T-helper 17 cell (primary cell): ENCODE results near the gene CHKA. TPM values are rescaled to one million over a fixed set of nuclear protein-coding genes. Genes with fewer than 3 reads are reported as not detected.
A peak's percentile ranks its signal among the peaks of the same experiment; 100 is the strongest.

ENCODE experiments used
- ATAC-seq: fragments of 150-1000 bp; cut with Tn5 transposase; 2 replicates; pipeline ENCODE4 v1.10.0; 2021; ENCODE audit warnings: mild to moderate bottlenecking, moderate library complexity
- DNase-seq, 3 donors: peaks; one replicate each; pipeline versions ENCODE4 v3.0.0 to v3.0.0-alpha.2; 2020 to 2021
- H3K9me3 ChIP-seq: one replicate; pipeline ENCODE4 v1.7.0; 2013; ENCODE audit warnings: low read length, mild to moderate bottlenecking; ENCODE audit not compliant: control insufficient read depth, poor library complexity, severe bottlenecking
- H3K27ac Mint-ChIP-seq: one replicate; pipeline ENCODE4 v1.8.0; 2022; ENCODE audit warnings: mild to moderate bottlenecking, moderate library complexity, mixed read lengths
- H3K27me3 Mint-ChIP-seq: one replicate; pipeline ENCODE4 v1.8.0; 2022; ENCODE audit warnings: mixed read lengths
- H3K36me3 Mint-ChIP-seq: one replicate; pipeline ENCODE4 v1.8.0; 2022; ENCODE audit warnings: low read depth, mixed read lengths
- H3K4me1 Mint-ChIP-seq: one replicate; pipeline ENCODE4 v1.8.0; 2022; ENCODE audit warnings: mild to moderate bottlenecking, mixed read lengths
- H3K4me3 Mint-ChIP-seq: one replicate; pipeline ENCODE4 v1.8.0; 2022; ENCODE audit warnings: mild to moderate bottlenecking, moderate library complexity, mixed read lengths
- total RNA-seq, 4 donors: library from RNA in 2 of 4; stranded (reverse) in 2 of 4; gene quantifications; one replicate each; pipeline ENCODE4 v1.2.3 and lab custom pipeline; 2022 to 2026

The CHKA gene
- total RNA-seq, 2 donors from 2014 or later: 7.4 to 9.8 TPM

GRCh38 chr11:68066742-68067141 lies 54.4 kb downstream of the CHKA start:
- Mint-ChIP-seq H3K27ac (no peak overlapping the region), H3K4me3 (no peak overlapping the region), H3K27me3 (no peaks in the 10 kb centered on the region), H3K36me3 (peaks cover 4% of the 10 kb centered on the region), H3K4me1 (peaks cover 2% of the 10 kb centered on the region)
- DNase-seq (no peak), ATAC-seq (no peak)
- no peaks in the 10 kb centered on the region for H3K9me3 ChIP-seq

GRCh38 chr11:68065841-68066240 lies 55.3 kb downstream of the CHKA start:
- DNase-seq (no peak), ATAC-seq (no peak)
- H3K9me3 ChIP-seq: no peaks in the 10 kb centered on the region
- H3K27me3 Mint-ChIP-seq: no peaks in the 10 kb centered on the region
- no peak overlapping the region for H3K4me3 Mint-ChIP-seq
- no peak overlapping the region for H3K27ac Mint-ChIP-seq
- H3K4me1 Mint-ChIP-seq: peaks cover 2% of the 10 kb centered on the region
- H3K36me3 Mint-ChIP-seq: peaks cover 4% of the 10 kb centered on the region

- DNase-seq: no peak
- peaks cover 4% of the 10 kb centered on the region for H3K4me1 Mint-ChIP-seq
- no peaks in the 10 kb centered on the region for H3K9me3 ChIP-seq
- H3K36me3 Mint-ChIP-seq: peaks cover 4% of the 10 kb centered on the region
- no peak overlapping the region for H3K4me3 Mint-ChIP-seq
- H3K27me3 Mint-ChIP-seq: no peaks in the 10 kb centered on the region
- H3K27ac Mint-ChIP-seq: no peak overlapping the region
- ATAC-seq: no peak
Measured at GRCh38 chr11:68064926-68065325, 56.3 kb downstream of the CHKA start.

GRCh38 chr11:68061508-68061907 lies 59.7 kb downstream of the CHKA start:
- H3K4me1 Mint-ChIP-seq: peaks cover 2% of the 10 kb centered on the region
- no peak overlapping the region for H3K4me3 Mint-ChIP-seq
- H3K9me3 ChIP-seq: no peaks in the 10 kb centered on the region
- ATAC-seq (no peak), DNase-seq (no peak)
- H3K27me3 Mint-ChIP-seq: no peaks in the 10 kb centered on the region
- H3K27ac Mint-ChIP-seq: no peak overlapping the region
- no peaks in the 10 kb centered on the region for H3K36me3 Mint-ChIP-seq

- ATAC-seq: no peak
- Mint-ChIP-seq H3K36me3 (no peaks in the 10 kb centered on the region), H3K4me1 (peaks cover 4% of the 10 kb centered on the region), H3K4me3 (no peak overlapping the region), H3K27ac (no peak overlapping the region), H3K27me3 (no peaks in the 10 kb centered on the region)
- no peak for DNase-seq
- H3K9me3 ChIP-seq: no peaks in the 10 kb centered on the region
Measured at GRCh38 chr11:68057807-68058206, 63.4 kb downstream of the CHKA start.

GRCh38 chr11:68056317-68057285 lies 64.6 kb downstream of the CHKA start:
- H3K4me1 Mint-ChIP-seq: peaks cover 5% of the 10 kb centered on the region
- H3K27me3 Mint-ChIP-seq: no peaks in the 10 kb centered on the region

GRCh38 chr11:68053981-68054812 lies 67.0 kb downstream of the CHKA start:
- DNase-seq: no peak
- no peaks in the 10 kb centered on the region for H3K9me3 ChIP-seq
- Mint-ChIP-seq H3K27me3 (no peaks in the 10 kb centered on the region), H3K36me3 (no peaks in the 10 kb centered on the region), H3K27ac (peak overlapping the region; percentile 63), H3K4me1 (peaks cover 5% of the 10 kb centered on the region), H3K4me3 (no peak overlapping the region)
- ATAC-seq: no peak

More at GRCh38 chr11:68056317-68057285, 64.6 kb downstream of the CHKA start:
- ATAC-seq (no peak), DNase-seq (no peak)
- no peak overlapping the region for H3K4me3 Mint-ChIP-seq
- no peak overlapping the region for H3K27ac Mint-ChIP-seq
- H3K36me3 Mint-ChIP-seq: no peaks in the 10 kb centered on the region
- no peaks in the 10 kb centered on the region for H3K9me3 ChIP-seq

- ATAC-seq: no peak
- no peaks in the 10 kb centered on the region for H3K9me3 ChIP-seq
- DNase-seq: no peak
- H3K27ac Mint-ChIP-seq: peak overlapping the region; percentile 74
- H3K27me3 Mint-ChIP-seq: no peaks in the 10 kb centered on the region
- H3K4me1 Mint-ChIP-seq: peaks cover 5% of the 10 kb centered on the region
- no peak overlapping the region for H3K4me3 Mint-ChIP-seq
- no peaks in the 10 kb centered on the region for H3K36me3 Mint-ChIP-seq
Measured at GRCh38 chr11:68053117-68053516, 68.1 kb downstream of the CHKA start.

GRCh38 chr11:68052137-68052873 lies 68.9 kb downstream of the CHKA start:
- H3K9me3 ChIP-seq: no peaks in the 10 kb centered on the region
- ATAC-seq (no peak), DNase-seq (no peak)
- Mint-ChIP-seq H3K27ac (peak overlapping the region; percentile 74), H3K4me1 (peaks cover 5% of the 10 kb centered on the region), H3K36me3 (no peaks in the 10 kb centered on the region), H3K27me3 (no peaks in the 10 kb centered on the region), H3K4me3 (no peak overlapping the region)

- peaks cover 5% of the 10 kb centered on the region for H3K4me1 Mint-ChIP-seq
- H3K9me3 ChIP-seq: no peaks in the 10 kb centered on the region
- H3K27me3 Mint-ChIP-seq: no peaks in the 10 kb centered on the region
- no peaks in the 10 kb centered on the region for H3K36me3 Mint-ChIP-seq
- no peak for DNase-seq
- H3K27ac Mint-ChIP-seq: peak overlapping the region; percentile 74
- ATAC-seq: no peak
- H3K4me3 Mint-ChIP-seq: no peak overlapping the region
Measured at GRCh38 chr11:68051191-68052136, 69.7 kb downstream of the CHKA start.

- DNase-seq (no peak), ATAC-seq (no peak)
- Mint-ChIP-seq H3K4me1 (peaks cover 2% of the 10 kb centered on the region), H3K4me3 (no peak overlapping the region), H3K27ac (peak overlapping the region; percentile 24), H3K36me3 (no peaks in the 10 kb centered on the region), H3K27me3 (no peaks in the 10 kb centered on the region)
- H3K9me3 ChIP-seq: no peaks in the 10 kb centered on the region
Measured at GRCh38 chr11:68050371-68050841, 70.8 kb downstream of the CHKA start.
